Activated CD4-positive, alpha-beta memory T cell treated with anti-CD3 and anti-CD28 coated beads for 36 hours (primary cell): ENCODE data around the gene RNF6. TPM values are rescaled to one million over a fixed set of nuclear protein-coding genes. Genes with fewer than 3 reads are reported as not detected.

Experiments used
- CTCF ChIA-PET: fragments of 350-600 bp; sonication (Branson Sonifier 250); formaldehyde crosslinking; loops from one replicate; lab custom pipeline; 2021; ENCODE audit warnings: antibody characterized with exemption, inconsistent platforms; lab: Charles Lee
- POLR2A ChIA-PET: fragments of 350-600 bp; sonication (Branson Sonifier 250); formaldehyde crosslinking; loops from one replicate; lab custom pipeline; 2021; ENCODE audit warnings: antibody characterized with exemption; lab: Charles Lee
- DNase-seq: peaks from one replicate; pipeline ENCODE4 v3.0.0-alpha.2; 2020
- H3K27ac Mint-ChIP-seq: one replicate; pipeline ENCODE4 v1.8.0; 2021; ENCODE audit warnings: mixed read lengths
- H3K27me3 Mint-ChIP-seq: one replicate; pipeline ENCODE4 v1.8.0; 2021; ENCODE audit warnings: mixed read lengths
- H3K36me3 Mint-ChIP-seq: one replicate; pipeline ENCODE4 v1.8.0; 2021; ENCODE audit warnings: mixed read lengths
- H3K4me1 Mint-ChIP-seq: one replicate; pipeline ENCODE4 v1.8.0; 2021; ENCODE audit warnings: low read depth, mixed read lengths
- H3K4me3 Mint-ChIP-seq: one replicate; pipeline ENCODE4 v1.8.0; 2021; ENCODE audit warnings: mild to moderate bottlenecking, mixed read lengths
- H3K9me3 Mint-ChIP-seq: one replicate; pipeline ENCODE4 v1.8.0; 2021; ENCODE audit warnings: mixed read lengths
- intact Hi-C: fragments of 100-400 bp; cut with micrococcal nuclease; formaldehyde crosslinking; loops from one replicate; pipeline ENCODE4 v1.15.1; 2023
- total RNA-seq, 2 experiments: library from RNA; stranded (reverse); gene quantifications; one replicate each; pipeline ENCODE4 v1.2.3, GENCODE V29; 2021

RNF6 gene
- total RNA-seq, 2 experiments from 2014 or later = 40.7 to 45.0 TPM

GRCh38 chr13:26198116-26198515 lies 24.0 kb downstream of the RNF6 start:
- CTCF ChIA-PET = interaction anchor here (1.9 kb wide), 1 partner anchor 13 kb away, joined by 7 read pairs; no protein-coding TSS in a partner anchor
- no peak overlapping the region for H3K27ac Mint-ChIP-seq
- POLR2A ChIA-PET = no interaction called here
- H3K36me3 Mint-ChIP-seq = peaks cover 48% of the 10 kb centered on the region
- peaks cover 19% of the 10 kb centered on the region for H3K9me3 Mint-ChIP-seq
- H3K4me3 Mint-ChIP-seq = no peak overlapping the region
- intact Hi-C loops = no loop called here
- no peaks in the 10 kb centered on the region for H3K4me1 Mint-ChIP-seq
- H3K27me3 Mint-ChIP-seq = no peaks in the 10 kb centered on the region
- no peak for DNase-seq

GRCh38 chr13:26197298-26197697 lies 24.8 kb downstream of the RNF6 start:
- POLR2A ChIA-PET = no interaction called here
- Mint-ChIP-seq H3K27ac (no peak overlapping the region), H3K4me1 (no peaks in the 10 kb centered on the region), H3K27me3 (no peaks in the 10 kb centered on the region), H3K36me3 (peaks cover 45% of the 10 kb centered on the region), H3K9me3 (peaks cover 19% of the 10 kb centered on the region), H3K4me3 (no peak overlapping the region)
- CTCF ChIA-PET = interaction anchor here (1.0 kb wide), 1 partner anchor 12 kb away, joined by 5 read pairs; no protein-coding TSS in a partner anchor
- DNase-seq = no peak
- intact Hi-C loops = no loop called here

GRCh38 chr13:26186995-26187394 lies 35.1 kb downstream of the RNF6 start:
- Mint-ChIP-seq H3K9me3 (no peaks in the 10 kb centered on the region), H3K27me3 (no peaks in the 10 kb centered on the region), H3K4me1 (peaks cover 21% of the 10 kb centered on the region), H3K27ac (peak overlapping the region; percentile 95), H3K36me3 (no peaks in the 10 kb centered on the region), H3K4me3 (peak overlapping the region; percentile 86)
- peak; percentile 17 for DNase-seq
- intact Hi-C loops = loop anchor here (1.0 to 10.0 kb wide), 4 partner anchors 34 to 295 kb away; no protein-coding TSS in a partner anchor
- POLR2A ChIA-PET = interaction anchor here (0.7 to 2.2 kb wide), 3 partner anchors 27 to 35 kb away, joined by 3 to 11 read pairs (median 3); partner anchors contain the start of gene RNF6
- CTCF ChIA-PET = interaction anchor here (0.7 to 5.0 kb wide), 13 partner anchors 14 to 612 kb away, joined by 3 to 164 read pairs (median 6); partner anchors contain the start of gene RNF6

- Mint-ChIP-seq H3K9me3 (no peaks in the 10 kb centered on the region), H3K27ac (peak overlapping the region; percentile 95), H3K4me1 (peaks cover 21% of the 10 kb centered on the region), H3K27me3 (no peaks in the 10 kb centered on the region), H3K4me3 (peak overlapping the region; percentile 86), H3K36me3 (no peaks in the 10 kb centered on the region)
- intact Hi-C loops = loop anchor here (1.0 to 10.0 kb wide), 4 partner anchors 35 to 296 kb away; no protein-coding TSS in a partner anchor
- DNase-seq = peak; percentile 93
- ChIA-PET POLR2A (interaction anchor here (0.9 to 2.2 kb wide), 5 partner anchors 34 to 512 kb away, joined by 3 to 11 read pairs (median 5); partner anchors contain the start of gene RNF6), CTCF (interaction anchor here (0.6 to 5.0 kb wide), 24 partner anchors 8 to 1835 kb away, joined by 3 to 164 read pairs (median 7); partner anchors contain the start of gene RNF6)
These were observed 35.8 kb downstream of the RNF6 start for GRCh38 chr13:26186118-26186870.

GRCh38 chr13:26185720-26186117 lies 36.4 kb downstream of the RNF6 start:
- H3K9me3 Mint-ChIP-seq = no peaks in the 10 kb centered on the region
- peak overlapping the region; percentile 86 for H3K4me3 Mint-ChIP-seq
- ChIA-PET POLR2A (interaction anchor here (0.9 to 2.2 kb wide), 5 partner anchors 35 to 513 kb away, joined by 3 to 11 read pairs (median 5); partner anchors contain the start of gene RNF6), CTCF (interaction anchor here (0.6 to 5.0 kb wide), 36 partner anchors 7 to 687 kb away, joined by 3 to 164 read pairs (median 6); partner anchors contain the start of gene RNF6)
- H3K4me1 Mint-ChIP-seq = peaks cover 21% of the 10 kb centered on the region
- no peaks in the 10 kb centered on the region for H3K27me3 Mint-ChIP-seq
- H3K36me3 Mint-ChIP-seq = no peaks in the 10 kb centered on the region
- no peak for DNase-seq
- H3K27ac Mint-ChIP-seq = peak overlapping the region; percentile 95
- intact Hi-C loops = loop anchor here (1.0 to 10.0 kb wide), 4 partner anchors 36 to 297 kb away; no protein-coding TSS in a partner anchor

- POLR2A ChIA-PET = interaction anchor here (0.7 to 2.2 kb wide), 4 partner anchors 38 to 514 kb away, joined by 3 to 11 read pairs (median 6); partner anchors contain the start of gene RNF6
These were observed 37.3 kb downstream of the RNF6 start for GRCh38 chr13:26184791-26185250.

GRCh38 chr13:26183416-26183815 lies 38.7 kb downstream of the RNF6 start:
- Mint-ChIP-seq H3K9me3 (no peaks in the 10 kb centered on the region), H3K27me3 (no peaks in the 10 kb centered on the region), H3K4me3 (no peak overlapping the region), H3K36me3 (no peaks in the 10 kb centered on the region), H3K4me1 (peaks cover 21% of the 10 kb centered on the region), H3K27ac (no peak overlapping the region)
- ChIA-PET POLR2A (no interaction called here), CTCF (interaction anchor here (1.0 to 5.0 kb wide), 4 partner anchors 36 to 514 kb away, joined by 3 to 164 read pairs (median 113); partner anchors contain the start of gene RNF6)
- intact Hi-C loops = loop anchor here (10.0 kb wide), 1 partner anchor 221 kb away; no protein-coding TSS in a partner anchor
- no peak for DNase-seq

More at GRCh38 chr13:26184791-26185250, 37.3 kb downstream of the RNF6 start:
- DNase-seq = peak; percentile 80
- H3K36me3 Mint-ChIP-seq = no peaks in the 10 kb centered on the region
- intact Hi-C loops = loop anchor here (1.0 to 10.0 kb wide), 3 partner anchors 220 to 513 kb away; no protein-coding TSS in a partner anchor
- CTCF ChIA-PET = interaction anchor here (0.6 to 5.0 kb wide), 45 partner anchors 8 to 688 kb away, joined by 3 to 164 read pairs (median 5); partner anchors contain the start of gene RNF6
- peaks cover 21% of the 10 kb centered on the region for H3K4me1 Mint-ChIP-seq
- H3K9me3 Mint-ChIP-seq = no peaks in the 10 kb centered on the region
- peak overlapping the region; percentile 29 for H3K4me3 Mint-ChIP-seq
- H3K27ac Mint-ChIP-seq = peak overlapping the region; percentile 72
- H3K27me3 Mint-ChIP-seq = no peaks in the 10 kb centered on the region

- CTCF ChIA-PET = interaction anchor here (0.7 to 1.1 kb wide), 2 partner anchors 318 to 519 kb away, joined by 3 read pairs; no protein-coding TSS in a partner anchor
- Mint-ChIP-seq H3K4me3 (no peak overlapping the region), H3K4me1 (no peaks in the 10 kb centered on the region), H3K27me3 (no peaks in the 10 kb centered on the region), H3K36me3 (no peaks in the 10 kb centered on the region), H3K9me3 (no peaks in the 10 kb centered on the region), H3K27ac (no peak overlapping the region)
- no peak for DNase-seq
- POLR2A ChIA-PET = no interaction called here
- intact Hi-C loops = no loop called here
These were observed 42.8 kb downstream of the RNF6 start for GRCh38 chr13:26179344-26179743.

- intact Hi-C loops = no loop called here
- no peak for DNase-seq
- POLR2A ChIA-PET = no interaction called here
- H3K27ac Mint-ChIP-seq = no peak overlapping the region
- CTCF ChIA-PET = no interaction called here
- H3K4me1 Mint-ChIP-seq = no peaks in the 10 kb centered on the region
- no peaks in the 10 kb centered on the region for H3K9me3 Mint-ChIP-seq
- no peak overlapping the region for H3K4me3 Mint-ChIP-seq
- no peaks in the 10 kb centered on the region for H3K27me3 Mint-ChIP-seq
- no peaks in the 10 kb centered on the region for H3K36me3 Mint-ChIP-seq
These were observed 53.3 kb downstream of the RNF6 start for GRCh38 chr13:26168835-26169234.

GRCh38 chr13:26168237-26168814 lies 53.8 kb downstream of the RNF6 start:
- Mint-ChIP-seq H3K27ac (no peak overlapping the region), H3K36me3 (no peaks in the 10 kb centered on the region), H3K27me3 (no peaks in the 10 kb centered on the region), H3K4me1 (no peaks in the 10 kb centered on the region), H3K4me3 (no peak overlapping the region), H3K9me3 (no peaks in the 10 kb centered on the region)
- ChIA-PET CTCF (no interaction called here), POLR2A (no interaction called here)
- intact Hi-C loops = no loop called here
- no peak for DNase-seq

GRCh38 chr13:26163812-26164211 lies 58.3 kb downstream of the RNF6 start:
- H3K9me3 Mint-ChIP-seq = no peaks in the 10 kb centered on the region
- DNase-seq = no peak
- H3K36me3 Mint-ChIP-seq = no peaks in the 10 kb centered on the region
- ChIA-PET POLR2A (no interaction called here), CTCF (no interaction called here)
- intact Hi-C loops = no loop called here
- no peak overlapping the region for H3K27ac Mint-ChIP-seq
- H3K27me3 Mint-ChIP-seq = peaks cover 1% of the 10 kb centered on the region
- H3K4me1 Mint-ChIP-seq = no peaks in the 10 kb centered on the region
- no peak overlapping the region for H3K4me3 Mint-ChIP-seq
